SU-DHL-6 (cell line): ENCODE results near the gene TAOK2.

Experiments used
- CTCF ChIP-seq: fragments of 200-600 bp; sonication (generic); IDR thresholded peaks from one replicate; pipeline ENCODE4 v1.5.1; 2017; ENCODE audit warnings: antibody characterized with exemption, mild to moderate bottlenecking, low read length, moderate library complexity; ENCODE audit not compliant: insufficient read depth, poor library complexity, severe bottlenecking
- EZH2phosphoT487 ChIP-seq: fragments of 200-600 bp; sonication (generic), shearing (Covaris generic); conservative IDR thresholded peaks from 2 replicates; pipeline ENCODE4 v1.6.1; 2018; ENCODE audit warnings: mild to moderate bottlenecking, antibody characterized with exemption, low read length, moderate library complexity, mixed read lengths

GRCh38 chr16:29991571-29991904 is 17.9 kb downstream of the TAOK2 start:
- no peak for TF ChIP-seq CTCF
- TF ChIP-seq EZH2phosphoT487 = no peak
